Lower leg skin (tissue), 4 donors: ENCODE measurements around the gene MTOR. TPM values are rescaled to one million over a fixed set of nuclear protein-coding genes. Genes with fewer than 3 reads are reported as not detected.

Experiments
- DNase-seq, 2 donors: peaks; one replicate each; pipeline ENCODE4 v3.0.0-alpha.2; 2019; ENCODE audit warnings: low spot score in 2 of 2
- H3K4me3 ChIP-seq: fragments of 200-600 bp; sonication (generic); 2 replicates; pipeline ENCODE4 v1.5.1; 2017; ENCODE audit warnings: mild to moderate bottlenecking, low read depth; ENCODE audit not compliant: poor library complexity, severe bottlenecking
- POLR2A ChIP-seq, 2 donors: fragments of 450-650 bp; IDR thresholded peaks; one replicate each; pipeline ENCODE4 v1.6.1; 2016 to 2017; ENCODE audit warnings: antibody characterized with exemption in 2 of 2, mild to moderate bottlenecking in 1 of 2, moderate library complexity in 1 of 2
- WGBS, 2 donors: methylation state at CpG; one replicate each; pipeline ENCODE4 v1.1.5; 2018; 5-methylcytosine and 5-hydroxymethylcytosine counted together
- intact Hi-C: fragments of 100-400 bp; cut with DNase I; formaldehyde crosslinking; loops from one replicate; pipeline ENCODE4 v1.15.0; 2023; ENCODE audit warnings: low total_unique reads
- total RNA-seq, 4 donors: library from RNA; depleted of rRNA; stranded (reverse); fragments of >200 nt; gene quantifications; one replicate each; pipeline ENCODE4 v1.1.0, GENCODE V29; 2016
- TF ChIP-seq, protein P1 (sequence below), 3 donors: fragments of 450-650 bp; IDR thresholded peaks; one replicate each; pipeline ENCODE4 v1.5.1; 2016; ENCODE audit warnings: antibody characterized with exemption in 3 of 3, mild to moderate bottlenecking in 3 of 3, moderate library complexity in 2 of 3

MTOR gene
- total RNA-seq, 4 donors from 2014 or later: 28.7 to 31.5 (median 29.7) TPM

- intact Hi-C loops: no loop called here
- 87% methylated on average over 6 of the region's 6 CpGs for WGBS, 2 donors
- no peak for DNase-seq
- TF ChIP-seq, protein P1, sequence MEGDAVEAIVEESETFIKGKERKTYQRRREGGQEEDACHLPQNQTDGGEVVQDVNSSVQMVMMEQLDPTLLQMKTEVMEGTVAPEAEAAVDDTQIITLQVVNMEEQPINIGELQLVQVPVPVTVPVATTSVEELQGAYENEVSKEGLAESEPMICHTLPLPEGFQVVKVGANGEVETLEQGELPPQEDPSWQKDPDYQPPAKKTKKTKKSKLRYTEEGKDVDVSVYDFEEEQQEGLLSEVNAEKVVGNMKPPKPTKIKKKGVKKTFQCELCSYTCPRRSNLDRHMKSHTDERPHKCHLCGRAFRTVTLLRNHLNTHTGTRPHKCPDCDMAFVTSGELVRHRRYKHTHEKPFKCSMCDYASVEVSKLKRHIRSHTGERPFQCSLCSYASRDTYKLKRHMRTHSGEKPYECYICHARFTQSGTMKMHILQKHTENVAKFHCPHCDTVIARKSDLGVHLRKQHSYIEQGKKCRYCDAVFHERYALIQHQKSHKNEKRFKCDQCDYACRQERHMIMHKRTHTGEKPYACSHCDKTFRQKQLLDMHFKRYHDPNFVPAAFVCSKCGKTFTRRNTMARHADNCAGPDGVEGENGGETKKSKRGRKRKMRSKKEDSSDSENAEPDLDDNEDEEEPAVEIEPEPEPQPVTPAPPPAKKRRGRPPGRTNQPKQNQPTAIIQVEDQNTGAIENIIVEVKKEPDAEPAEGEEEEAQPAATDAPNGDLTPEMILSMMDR (IDR thresholded peaks at IDR 0.05): no peak
- no peak for TF ChIP-seq POLR2A (IDR thresholded peaks at IDR 0.05)
- H3K4me3 ChIP-seq: no peak overlapping the region
Measured at GRCh38 chr1:11293856-11294255, 31.5 kb upstream of the MTOR start.

DNA sequence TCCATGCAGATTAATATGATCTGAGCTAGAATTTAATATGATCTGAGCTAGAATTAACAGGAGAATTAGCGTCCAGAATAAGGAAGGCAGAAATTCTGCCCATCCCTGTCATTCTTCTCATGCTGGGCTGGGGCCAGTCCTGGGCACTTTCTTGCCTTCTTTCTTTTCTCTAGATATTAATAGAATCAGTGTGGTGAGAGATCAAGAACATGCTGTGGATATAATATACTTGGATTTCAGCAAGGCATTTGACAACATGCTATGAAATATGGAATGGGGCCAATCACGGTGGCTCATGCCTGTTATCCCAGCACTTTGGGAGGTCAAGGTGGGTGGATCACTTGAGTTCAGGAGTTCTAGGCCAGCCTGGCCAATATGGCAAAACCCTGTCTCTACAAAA lies 28.7 kb upstream of the MTOR start:
- DNase-seq: no peak
- no peak overlapping the region for H3K4me3 ChIP-seq
- WGBS, 2 donors: 75 to 89% methylated on average over 2 of the region's 2 CpGs
- intact Hi-C loops: no loop called here
- TF ChIP-seq POLR2A (IDR thresholded peaks at IDR 0.05): no peak
- TF ChIP-seq, protein P1 (IDR thresholded peaks at IDR 0.05): no peak

DNA sequence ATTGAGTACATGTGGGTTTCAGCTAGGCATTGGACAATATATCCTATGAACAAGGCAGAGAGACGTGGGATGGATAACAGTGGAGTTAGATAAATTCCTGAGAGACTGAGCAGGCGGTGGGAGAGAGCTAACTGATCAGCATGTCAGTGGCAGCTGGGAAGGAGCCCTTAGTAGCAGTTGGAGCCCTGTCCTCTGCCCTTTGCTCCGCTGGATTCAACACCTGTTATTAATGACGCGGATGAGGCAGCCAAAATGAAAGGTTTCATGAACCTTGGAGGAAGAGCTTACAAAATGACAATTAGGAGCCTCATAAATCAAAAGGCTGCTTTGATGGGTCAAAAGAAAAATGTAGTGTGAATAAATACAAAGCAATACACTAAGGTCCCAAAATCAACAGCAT lies 26.7 kb upstream of the MTOR start:
- DNase-seq: no peak
- WGBS, 2 donors: 91 to 92% methylated on average over 5 of the region's 5 CpGs
- intact Hi-C loops: no loop called here
- TF ChIP-seq, protein P1 (IDR thresholded peaks at IDR 0.05): no peak
- no peak for TF ChIP-seq POLR2A (IDR thresholded peaks at IDR 0.05)
- H3K4me3 ChIP-seq: no peak overlapping the region

- TF ChIP-seq POLR2A (IDR thresholded peaks at IDR 0.05): no peak
- TF ChIP-seq, protein P1 (IDR thresholded peaks at IDR 0.05): no peak
- DNase-seq: no peak
- intact Hi-C loops: no loop called here
- no peak overlapping the region for H3K4me3 ChIP-seq
- WGBS, 2 donors: 84 to 93% methylated on average over 3 of the region's 3 CpGs
Measured at GRCh38 chr1:11286735-11287410, 24.5 kb upstream of the MTOR start.

- no peak for TF ChIP-seq POLR2A (IDR thresholded peaks at IDR 0.05)
- TF ChIP-seq, protein P1 (IDR thresholded peaks at IDR 0.05): no peak
- H3K4me3 ChIP-seq: no peak overlapping the region
- 88 to 92% methylated on average over 7 of the region's 7 CpGs for WGBS, 2 donors
- intact Hi-C loops: no loop called here
- DNase-seq: no peak
Measured at GRCh38 chr1:11285883-11286734, 23.8 kb upstream of the MTOR start.
